Prostate gland (tissue), 2 donors: ENCODE data around the gene COPG1.

Experiments used
- CTCF ChIP-seq, 4 experiments: fragments of 200-600 bp in 2 of 4; fragments of 450-650 bp in 2 of 4; sonication (generic) in 2 of 4; IDR thresholded peaks; 1 replicate in 3 of 4; 2 replicates in 1 of 4; pipeline ENCODE4 v1.5.1; 2016 to 2019; ENCODE audit warnings: antibody characterized with exemption in 4 of 4, mild to moderate bottlenecking in 2 of 4, moderate library complexity in 2 of 4
- POLR2A ChIP-seq: fragments of 450-650 bp; IDR thresholded peaks from one replicate; pipeline ENCODE4 v1.6.1; 2016; ENCODE audit warnings: antibody characterized with exemption, mild to moderate bottlenecking

- TF ChIP-seq POLR2A, result peak; percentile 95
- TF ChIP-seq CTCF (IDR thresholded peaks at IDR 0.05), result peak in 1 of 4 experiments; percentile 29
These were observed at the start of gene COPG1 for GRCh38 chr3:129249284-129250065.
